GM13977 (cell line): Measurements from ENCODE around the gene DNAJC5.
"Not testable (repeated sequence)": the region's sequence is repeated elsewhere in the genome, so short reads cannot be mapped to it uniquely, and the experiment has no call there.

Experiments used
- DNase-seq: peaks from one replicate; pipeline ENCODE4 v3.0.0; 2012; ENCODE audit warnings: low spot score
- in situ Hi-C: fragments of 300-500 bp; cut with MboI; formaldehyde crosslinking; loops from one replicate; pipeline ENCODE4 v1.12.0; 2022; ENCODE audit warnings: low sequenced_read_pairs, low pct_unique_long_range_greater_than_20kb, mixed read lengths, inconsistent platforms; ENCODE audit not compliant: unreplicated experiment
- TF ChIP-seq, protein P1 (sequence below): IDR thresholded peaks from 2 replicates; pipeline ENCODE4 v1.5.1; 2012; ENCODE audit warnings: mild to moderate bottlenecking, control low read depth; ENCODE audit not compliant: insufficient read depth; ENCODE audit errors: extremely low read depth, missing control alignments

Gene DNAJC5

DNA sequence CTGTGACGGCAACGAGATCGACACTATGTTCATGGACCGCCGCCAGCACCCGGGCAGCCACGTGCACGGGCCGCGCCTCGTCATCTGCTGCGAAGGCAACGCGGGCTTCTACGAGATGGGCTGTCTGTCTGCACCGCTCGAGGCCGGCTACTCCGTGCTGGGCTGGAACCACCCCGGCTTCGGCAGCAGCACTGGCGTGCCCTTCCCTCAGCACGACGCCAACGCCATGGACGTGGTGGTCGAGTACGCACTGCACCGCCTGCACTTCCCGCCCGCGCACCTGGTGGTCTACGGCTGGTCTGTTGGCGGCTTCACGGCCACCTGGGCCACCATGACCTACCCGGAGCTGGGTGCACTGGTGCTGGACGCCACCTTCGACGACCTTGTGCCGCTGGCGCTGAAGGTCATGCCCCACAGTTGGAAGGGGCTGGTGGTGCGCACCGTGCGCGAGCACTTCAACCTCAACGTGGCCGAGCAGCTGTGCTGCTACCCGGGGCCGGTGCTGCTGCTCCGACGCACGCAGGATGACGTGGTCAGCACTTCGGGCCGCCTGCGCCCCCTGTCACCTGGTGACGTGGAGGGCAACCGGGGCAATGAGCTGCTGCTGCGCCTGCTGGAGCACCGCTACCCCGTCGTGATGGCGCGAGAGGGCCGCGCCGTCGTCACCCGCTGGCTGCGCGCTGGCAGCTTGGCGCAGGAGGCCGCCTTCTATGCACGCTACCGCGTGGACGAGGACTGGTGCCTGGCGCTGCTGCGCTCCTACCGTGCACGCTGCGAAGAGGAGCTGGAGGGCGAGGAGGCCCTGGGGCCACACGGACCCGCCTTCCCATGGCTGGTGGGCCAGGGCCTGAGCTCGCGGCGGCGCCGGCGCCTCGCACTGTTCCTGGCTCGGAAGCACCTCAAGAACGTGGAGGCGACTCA is 32.7 kb upstream of the DNAJC5 start:
- DNase-seq: no peak
- TF ChIP-seq, protein P1, sequence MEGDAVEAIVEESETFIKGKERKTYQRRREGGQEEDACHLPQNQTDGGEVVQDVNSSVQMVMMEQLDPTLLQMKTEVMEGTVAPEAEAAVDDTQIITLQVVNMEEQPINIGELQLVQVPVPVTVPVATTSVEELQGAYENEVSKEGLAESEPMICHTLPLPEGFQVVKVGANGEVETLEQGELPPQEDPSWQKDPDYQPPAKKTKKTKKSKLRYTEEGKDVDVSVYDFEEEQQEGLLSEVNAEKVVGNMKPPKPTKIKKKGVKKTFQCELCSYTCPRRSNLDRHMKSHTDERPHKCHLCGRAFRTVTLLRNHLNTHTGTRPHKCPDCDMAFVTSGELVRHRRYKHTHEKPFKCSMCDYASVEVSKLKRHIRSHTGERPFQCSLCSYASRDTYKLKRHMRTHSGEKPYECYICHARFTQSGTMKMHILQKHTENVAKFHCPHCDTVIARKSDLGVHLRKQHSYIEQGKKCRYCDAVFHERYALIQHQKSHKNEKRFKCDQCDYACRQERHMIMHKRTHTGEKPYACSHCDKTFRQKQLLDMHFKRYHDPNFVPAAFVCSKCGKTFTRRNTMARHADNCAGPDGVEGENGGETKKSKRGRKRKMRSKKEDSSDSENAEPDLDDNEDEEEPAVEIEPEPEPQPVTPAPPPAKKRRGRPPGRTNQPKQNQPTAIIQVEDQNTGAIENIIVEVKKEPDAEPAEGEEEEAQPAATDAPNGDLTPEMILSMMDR: no peak
- in situ Hi-C loops: no loop called here

DNA sequence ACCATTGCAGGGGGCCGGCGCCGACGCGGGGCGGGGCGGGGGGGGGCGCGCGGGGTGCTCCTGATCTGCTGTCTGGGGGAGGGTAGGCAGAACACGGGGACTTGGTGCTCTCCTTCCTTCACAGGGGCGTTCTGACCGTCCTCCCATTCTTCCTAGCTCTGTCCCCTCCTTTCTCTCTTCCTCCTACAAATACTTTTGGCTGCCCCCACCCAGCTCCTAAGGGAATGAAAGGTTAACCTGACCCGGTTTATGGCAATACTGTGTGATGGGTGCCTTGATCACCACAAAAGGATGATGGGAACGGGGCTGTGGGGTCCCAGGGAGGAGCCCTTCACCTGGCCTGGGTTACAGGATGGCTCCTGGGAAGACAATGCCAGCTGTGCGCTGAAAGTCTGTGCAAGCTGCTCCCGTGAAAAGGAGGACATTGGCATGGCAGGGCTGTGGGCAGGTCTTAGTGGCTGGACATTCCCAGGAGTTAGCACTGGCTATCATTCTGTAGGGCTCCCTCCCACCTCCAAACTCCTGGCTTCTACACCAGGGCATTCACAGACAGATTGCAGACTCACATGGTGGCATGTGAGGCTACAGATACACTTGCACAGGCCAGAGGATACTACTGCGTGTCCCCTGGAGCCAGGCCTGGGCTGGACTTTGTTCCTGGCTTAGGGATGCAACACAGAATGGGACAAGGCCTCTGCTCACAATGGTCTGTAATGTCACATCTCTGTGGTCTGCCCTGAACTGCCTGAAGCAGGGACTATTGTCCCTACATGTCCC is 31.7 kb upstream of the DNAJC5 start:
- in situ Hi-C loops: no loop called here
- peak; percentile 29 for DNase-seq
- TF ChIP-seq, protein P1: no peak

DNA sequence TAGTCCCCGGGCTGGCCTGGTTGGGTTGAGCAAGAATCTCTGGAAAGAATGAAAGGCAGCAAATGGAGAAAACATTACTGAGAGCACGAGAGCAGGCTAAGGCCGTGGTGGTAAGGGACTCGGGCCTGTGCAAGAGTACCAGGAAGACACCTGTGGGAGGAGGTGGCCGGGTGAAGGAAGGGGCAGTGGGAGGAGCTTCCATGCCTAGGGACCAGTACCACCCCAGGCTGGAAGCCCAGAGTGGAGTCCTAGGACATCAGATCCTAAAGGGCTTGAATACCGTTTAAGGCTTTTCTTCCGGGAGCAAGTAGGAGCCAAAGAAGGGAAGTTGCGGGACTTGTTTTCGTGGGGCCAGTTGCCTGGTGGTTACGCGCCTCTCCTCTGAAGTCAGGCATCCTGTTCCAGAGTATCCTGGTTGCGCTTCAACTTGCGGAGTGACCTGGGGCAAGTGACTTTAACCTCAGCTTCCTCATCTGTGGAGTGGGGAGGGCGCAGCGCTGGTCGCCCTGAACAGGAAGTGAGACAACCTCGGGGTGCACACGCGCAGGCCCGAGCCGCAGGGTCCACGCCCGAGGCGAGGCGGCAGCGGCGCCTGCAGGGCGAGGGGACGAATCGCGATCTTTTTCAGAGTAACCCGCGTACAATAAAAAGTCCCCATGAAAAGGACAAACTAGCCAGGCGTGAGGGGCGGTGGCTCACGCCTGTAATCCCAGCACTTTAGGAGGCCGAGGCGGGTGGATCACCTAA is 31.0 kb upstream of the DNAJC5 start:
- in situ Hi-C loops: no loop called here
- DNase-seq: peak; percentile 94
- TF ChIP-seq, protein P1: peak; percentile 95

DNA sequence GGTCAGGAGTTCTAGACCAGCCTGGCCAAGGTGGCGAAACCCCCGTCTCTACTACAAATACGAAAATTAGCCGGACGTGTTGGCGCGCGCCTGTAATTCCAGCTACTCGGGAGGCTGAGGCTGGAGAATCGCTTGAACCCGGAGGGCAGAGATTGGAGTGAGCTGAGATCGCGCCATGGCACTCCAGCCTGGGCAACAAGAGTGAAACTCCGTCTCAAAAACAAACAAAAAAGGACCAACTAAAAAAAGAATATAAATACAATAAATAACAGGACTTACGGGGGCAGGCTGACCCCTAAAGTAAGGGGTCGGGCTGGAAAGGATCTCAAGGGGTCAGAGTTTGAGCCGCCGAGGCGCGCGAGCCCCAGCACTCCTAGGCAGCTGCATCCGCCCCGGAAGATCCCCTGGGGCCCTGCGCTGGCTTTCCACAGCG is 30.4 kb upstream of the DNAJC5 start:
- in situ Hi-C loops: no loop called here
- TF ChIP-seq, protein P1: no peak
- no peak for DNase-seq

DNA sequence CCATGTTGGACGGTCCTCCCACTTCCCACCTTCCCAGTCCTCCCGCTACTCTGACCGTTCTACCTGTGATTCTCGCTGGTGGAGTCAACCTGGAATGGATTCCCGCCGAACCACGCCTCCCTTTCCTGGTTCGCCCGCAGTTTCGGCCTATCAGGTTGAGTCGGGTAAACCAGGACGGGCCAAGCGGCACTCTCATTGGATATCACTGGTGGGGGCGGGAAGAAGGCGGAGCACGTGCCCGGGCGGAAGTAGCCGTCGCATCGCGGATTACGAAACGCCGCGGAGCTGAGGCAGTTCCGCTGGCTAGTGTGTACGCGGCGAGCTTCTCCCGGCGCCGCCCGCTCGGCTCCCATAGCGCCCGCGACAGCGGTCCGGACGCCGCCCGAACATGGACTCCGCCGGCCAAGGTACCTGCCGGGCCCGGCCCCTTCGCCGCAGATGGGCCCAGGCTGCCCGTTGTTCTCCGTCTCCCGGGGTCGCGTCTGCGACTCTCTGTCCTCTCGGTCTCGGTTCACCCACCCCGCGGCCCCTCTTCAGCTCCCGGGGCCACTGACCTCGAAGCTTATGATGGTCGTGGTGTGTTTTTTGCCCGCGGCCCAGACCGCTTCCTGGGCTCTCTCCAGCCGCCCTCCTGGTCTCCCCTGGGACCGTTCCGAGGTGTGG is 29.8 kb upstream of the DNAJC5 start, which contains the start of gene TPD52L2:
TSS of gene TPD52L2 (plus strand) at position 293 of the 663 bp plus-strand sequence. CDS start at position 389, 96 bp downstream.
- TF ChIP-seq, protein P1: no peak
- peak; percentile 99 for DNase-seq
- in situ Hi-C loops: no loop called here

DNA sequence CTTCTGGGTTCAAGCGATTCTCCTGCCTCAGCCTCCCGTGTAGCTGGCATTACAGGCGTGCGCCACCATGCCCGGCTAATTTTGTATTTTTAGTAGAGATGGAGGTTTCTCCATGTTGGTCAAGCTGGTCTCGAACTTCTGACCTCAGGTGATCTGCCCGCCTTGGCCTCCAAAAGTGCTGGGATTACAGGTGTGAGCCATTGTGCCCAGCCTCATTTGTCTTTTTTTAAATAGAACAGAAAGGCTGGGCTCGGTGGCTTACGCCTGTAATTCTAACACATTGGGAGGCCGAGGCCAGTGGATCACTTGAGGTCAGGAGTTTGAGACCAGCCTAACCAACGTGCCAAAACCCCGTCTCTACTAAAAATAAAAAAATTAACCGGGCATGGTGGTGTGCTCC is 27.9 kb upstream of the DNAJC5 start:
- DNase-seq, in situ Hi-C loops: not testable (repeated sequence)
